Mesodermal cell (in vitro differentiated cells): ENCODE data around the gene PPEF2.

Source experiments
- H3K27ac ChIP-seq: 2 replicates; pipeline ENCODE4 v1.7.0; 2013; ENCODE audit warnings: mild to moderate bottlenecking, low read depth, low read length, moderate library complexity; ENCODE audit not compliant: severe bottlenecking
- H3K36me3 ChIP-seq: 2 replicates; pipeline ENCODE4 v1.7.1; 2013; ENCODE audit warnings: mild to moderate bottlenecking, low read length, moderate library complexity; ENCODE audit not compliant: control insufficient read depth, insufficient read depth
- H3K4me1 ChIP-seq: one replicate; pipeline ENCODE4 v1.7.1; 2013; ENCODE audit warnings: mild to moderate bottlenecking, low read length; ENCODE audit not compliant: insufficient read depth, control insufficient read depth, poor library complexity, severe bottlenecking
- H3K4me3 ChIP-seq: 2 replicates; pipeline ENCODE4 v1.7.0; 2013; ENCODE audit warnings: low read length, control low read depth, mild to moderate bottlenecking; ENCODE audit not compliant: insufficient read depth, poor library complexity, severe bottlenecking; ENCODE audit errors: extremely low read depth
- H3K9me3 ChIP-seq: 2 replicates; pipeline ENCODE4 v1.7.1; 2013; ENCODE audit warnings: mild to moderate bottlenecking, low read length, moderate library complexity; ENCODE audit not compliant: control insufficient read depth
- WGBS, 2 experiments: methylation state at CpG; one replicate each; pipeline ENCODE4 v1.1.5; 2013; ENCODE audit warnings: missing lambda C conversion rate in 2 of 2; ENCODE audit not compliant: insufficient coverage in 2 of 2; 5-methylcytosine and 5-hydroxymethylcytosine counted together

PPEF2 gene

GRCh38 chr4:75834095-75834771, 68.0 kb downstream of the PPEF2 start:
- no peaks in the 10 kb centered on the region for H3K9me3 ChIP-seq
- H3K36me3 ChIP-seq: no peaks in the 10 kb centered on the region
- H3K27ac ChIP-seq: no peak overlapping the region
- 80 to 100% methylated on average over 1 of the region's 1 CpG for WGBS, 2 experiments
- H3K4me3 ChIP-seq: no peak overlapping the region
- no peaks in the 10 kb centered on the region for H3K4me1 ChIP-seq

DNA sequence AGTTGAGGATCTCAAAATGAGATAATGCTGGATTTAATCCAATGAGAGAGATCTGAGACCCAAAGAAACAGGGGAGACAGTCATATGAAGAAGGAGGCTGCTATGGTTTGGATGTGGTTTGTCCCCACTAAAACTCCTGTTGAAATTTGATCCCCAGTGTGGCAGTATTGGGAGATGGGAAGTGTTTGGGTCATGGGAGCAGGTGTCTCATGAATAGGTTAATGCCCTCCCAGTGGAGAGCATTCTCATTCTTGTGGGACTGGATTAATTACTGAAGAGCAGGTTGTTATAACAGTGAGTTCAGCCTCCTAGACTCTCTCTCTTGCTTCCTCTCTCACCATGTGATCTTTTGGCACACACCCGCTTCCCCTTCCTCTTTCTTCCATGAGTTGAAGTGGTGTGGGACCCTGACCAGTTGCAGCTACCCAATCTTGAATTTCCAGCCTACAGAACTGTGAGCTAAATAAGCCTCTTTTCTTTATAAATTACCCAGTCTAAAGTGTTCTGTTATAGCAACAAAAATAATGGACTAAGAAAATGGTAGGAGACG, 70.3 kb downstream of the PPEF2 start:
- Histone ChIP-seq H3K4me1 (no peaks in the 10 kb centered on the region), H3K4me3 (no peak overlapping the region), H3K27ac (no peak overlapping the region), H3K36me3 (no peaks in the 10 kb centered on the region), H3K9me3 (no peaks in the 10 kb centered on the region)
- WGBS, 2 experiments: 86% methylated on average over 1 of the region's 2 CpGs; no CpG with 5 or more reads in 1 of the 2 experiments

DNA sequence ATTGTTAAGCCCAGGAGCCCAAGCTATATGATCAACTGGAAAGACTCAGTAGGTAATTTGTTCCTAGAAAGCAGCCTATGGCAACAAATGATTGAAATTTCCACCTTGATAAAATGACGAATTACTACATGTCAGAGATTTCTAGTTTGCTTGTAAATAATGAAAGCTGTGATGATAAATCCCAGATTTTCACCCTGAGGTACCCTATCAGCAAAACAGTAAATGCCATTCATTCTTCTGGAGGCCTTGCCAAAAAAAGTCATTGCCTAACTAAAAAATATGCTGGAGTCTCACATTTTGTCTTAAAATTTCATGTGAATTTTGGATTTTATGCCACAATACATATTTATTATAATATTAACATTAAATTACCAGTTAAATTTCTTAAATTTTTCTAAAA, 71.3 kb downstream of the PPEF2 start:
- Histone ChIP-seq H3K36me3 (no peaks in the 10 kb centered on the region), H3K4me1 (no peaks in the 10 kb centered on the region), H3K27ac (no peak overlapping the region), H3K9me3 (no peaks in the 10 kb centered on the region), H3K4me3 (no peak overlapping the region)
- WGBS, 2 experiments: no CpG with 5 or more reads among the region's 1 CpG

DNA sequence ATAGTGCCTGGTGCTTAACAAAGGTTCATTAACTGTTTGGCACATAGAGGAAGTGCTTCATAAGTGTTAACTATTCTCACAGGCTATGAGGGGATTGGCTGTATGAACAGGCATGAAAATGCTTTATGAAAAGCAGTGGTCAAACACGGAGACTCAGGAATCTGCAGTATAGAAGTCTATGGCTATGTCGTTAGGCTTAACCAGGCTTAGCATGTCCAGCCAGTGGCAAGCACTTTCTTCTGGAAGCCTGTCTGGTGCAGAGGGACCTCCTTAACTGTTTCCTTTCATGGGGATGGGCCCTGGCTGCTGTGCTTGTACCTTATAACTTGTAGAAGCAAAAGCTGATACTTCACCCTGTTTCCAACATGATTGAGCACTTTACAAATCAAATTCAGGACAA, 78.4 kb downstream of the PPEF2 start:
- no peak overlapping the region for H3K27ac ChIP-seq
- WGBS, 2 experiments: 78 to 81% methylated on average over 2 of the region's 2 CpGs
- no peaks in the 10 kb centered on the region for H3K4me1 ChIP-seq
- H3K9me3 ChIP-seq: no peaks in the 10 kb centered on the region
- no peaks in the 10 kb centered on the region for H3K36me3 ChIP-seq
- H3K4me3 ChIP-seq: no peak overlapping the region

DNA sequence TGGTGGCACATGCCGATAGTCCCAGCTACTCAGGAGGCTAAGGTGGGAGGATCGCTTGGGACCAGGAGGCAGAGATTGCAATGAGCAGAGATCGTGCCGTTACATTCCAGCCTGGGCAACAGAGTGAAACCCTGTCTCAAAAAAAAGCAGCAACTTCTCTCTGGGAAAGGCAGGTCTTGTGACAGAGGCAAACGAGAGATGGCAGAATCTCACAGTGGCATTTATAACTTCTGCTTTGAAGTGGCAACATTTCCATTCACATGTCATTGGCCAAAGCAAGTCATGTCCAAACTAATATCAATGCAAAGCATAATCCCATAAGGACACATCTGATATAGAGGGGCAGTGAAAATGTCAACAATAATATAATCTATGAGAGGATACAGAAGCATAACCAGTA, 79.8 kb downstream of the PPEF2 start:
- no peaks in the 10 kb centered on the region for H3K4me1 ChIP-seq
- no peak overlapping the region for H3K27ac ChIP-seq
- no peaks in the 10 kb centered on the region for H3K9me3 ChIP-seq
- no peak overlapping the region for H3K4me3 ChIP-seq
- 92 to 95% methylated on average over 5 of the region's 5 CpGs for WGBS, 2 experiments
- H3K36me3 ChIP-seq: no peaks in the 10 kb centered on the region

DNA sequence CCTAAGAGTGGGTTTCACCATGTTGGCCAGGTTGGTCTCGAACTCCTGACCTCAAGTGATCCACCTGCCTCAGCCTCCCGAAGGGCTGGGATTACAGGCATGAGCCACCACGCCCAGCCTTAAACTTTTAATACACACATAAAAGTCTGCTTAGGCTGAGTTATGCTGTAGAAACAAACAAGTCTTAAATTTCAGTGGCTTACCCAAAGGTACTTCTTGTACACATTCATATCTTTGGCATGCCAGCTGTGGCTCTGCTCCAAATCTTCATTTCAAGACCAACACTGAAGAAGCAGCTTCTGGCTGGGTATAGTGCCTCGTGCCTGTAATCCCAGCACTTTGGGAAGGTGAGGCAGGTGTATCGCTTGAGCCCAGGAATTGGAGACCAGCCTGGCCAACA, 80.3 kb downstream of the PPEF2 start:
- WGBS, 2 experiments: 61 to 92% methylated on average over 2 to 3 of the region's 5 CpGs
- H3K27ac ChIP-seq: no peak overlapping the region
- H3K36me3 ChIP-seq: no peaks in the 10 kb centered on the region
- no peak overlapping the region for H3K4me3 ChIP-seq
- no peaks in the 10 kb centered on the region for H3K9me3 ChIP-seq
- H3K4me1 ChIP-seq: no peaks in the 10 kb centered on the region

GRCh38 chr4:75821216-75821615, 81.0 kb downstream of the PPEF2 start:
- Histone ChIP-seq H3K36me3 (no peaks in the 10 kb centered on the region), H3K4me3 (no peak overlapping the region), H3K9me3 (no peaks in the 10 kb centered on the region), H3K27ac (no peak overlapping the region), H3K4me1 (no peaks in the 10 kb centered on the region)
- WGBS, 2 experiments: 100% methylated on average over 1 of the region's 3 CpGs; no CpG with 5 or more reads in 1 of the 2 experiments

DNA sequence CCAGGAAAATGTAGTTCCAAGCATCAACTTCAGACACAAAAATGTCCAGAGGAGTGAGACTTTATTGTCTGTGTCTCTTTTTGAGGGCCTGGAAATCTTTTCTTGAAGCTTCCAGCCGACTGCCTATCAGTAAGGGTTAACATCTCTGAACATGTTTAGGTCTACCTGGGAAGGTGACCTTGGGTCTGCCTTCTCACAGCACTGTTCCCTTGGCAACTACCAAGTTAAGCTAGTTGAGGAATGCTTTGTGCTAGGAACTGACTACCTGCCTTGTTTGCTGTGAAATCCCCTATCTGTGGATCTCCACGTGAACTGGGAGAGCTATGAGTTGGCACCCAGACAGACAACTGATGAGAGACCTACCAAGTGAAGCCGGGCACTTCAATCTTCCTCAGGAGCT, 81.6 kb downstream of the PPEF2 start:
- no peaks in the 10 kb centered on the region for H3K36me3 ChIP-seq
- H3K4me3 ChIP-seq: no peak overlapping the region
- no peaks in the 10 kb centered on the region for H3K4me1 ChIP-seq
- 80 to 89% methylated on average over 1 of the region's 3 CpGs for WGBS, 2 experiments
- no peaks in the 10 kb centered on the region for H3K9me3 ChIP-seq
- no peak overlapping the region for H3K27ac ChIP-seq

DNA sequence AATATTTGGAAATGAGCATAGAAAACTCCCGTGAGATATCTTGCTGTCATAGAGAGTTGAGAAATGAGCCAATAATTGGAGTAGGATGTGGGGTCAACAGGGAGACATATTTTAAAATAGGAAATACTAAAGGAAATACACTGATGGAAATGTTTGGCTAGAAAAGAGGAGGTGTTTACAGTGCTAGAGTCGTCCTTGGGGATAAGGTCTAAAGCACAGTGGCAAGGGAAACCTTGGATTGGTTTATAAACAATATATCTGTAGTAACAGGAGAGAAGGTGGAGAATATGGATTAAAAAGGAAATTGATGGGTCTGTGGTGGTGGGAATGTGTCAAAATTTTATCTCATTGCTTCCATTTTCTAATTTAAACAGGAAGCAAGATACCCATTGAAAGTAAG, 82.1 kb downstream of the PPEF2 start:
- no peak overlapping the region for H3K27ac ChIP-seq
- H3K9me3 ChIP-seq: no peaks in the 10 kb centered on the region
- H3K36me3 ChIP-seq: peaks cover under 1% of the 10 kb centered on the region
- H3K4me1 ChIP-seq: no peaks in the 10 kb centered on the region
- 78 to 100% methylated on average over 2 of the region's 2 CpGs for WGBS, 2 experiments
- no peak overlapping the region for H3K4me3 ChIP-seq

GRCh38 chr4:75819121-75819520, 83.1 kb downstream of the PPEF2 start:
- 0% methylated on average over 1 of the region's 4 CpGs; no CpG with 5 or more reads in 1 of the 2 experiments for WGBS, 2 experiments
- H3K36me3 ChIP-seq: peaks cover 12% of the 10 kb centered on the region
- no peak overlapping the region for H3K27ac ChIP-seq
- no peak overlapping the region for H3K4me3 ChIP-seq
- H3K4me1 ChIP-seq: no peaks in the 10 kb centered on the region
- no peaks in the 10 kb centered on the region for H3K9me3 ChIP-seq

DNA sequence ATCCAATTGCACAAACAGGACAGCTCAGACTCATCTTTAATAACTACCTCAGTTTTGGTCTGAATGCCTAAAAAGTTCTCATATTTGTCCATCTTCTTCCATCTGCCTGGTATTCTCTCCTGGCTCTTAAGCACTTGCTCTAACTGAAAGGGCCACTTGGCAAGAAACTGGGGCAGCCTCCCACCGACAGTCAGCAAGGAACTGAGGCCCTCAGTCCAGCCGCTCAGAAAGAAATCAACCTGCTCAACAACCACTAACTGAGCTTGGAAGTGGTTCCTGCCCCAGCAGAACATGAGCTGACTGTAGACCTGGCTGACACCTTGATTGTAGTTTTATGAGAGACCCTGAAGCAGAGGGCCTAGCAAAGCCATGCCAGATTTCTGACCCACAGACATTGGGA, 84.4 kb downstream of the PPEF2 start:
- Histone ChIP-seq H3K9me3 (no peaks in the 10 kb centered on the region), H3K4me3 (no peak overlapping the region), H3K27ac (no peak overlapping the region), H3K4me1 (no peaks in the 10 kb centered on the region), H3K36me3 (peaks cover 16% of the 10 kb centered on the region)
- WGBS, 2 experiments: 83% methylated on average over 1 of the region's 2 CpGs; no CpG with 5 or more reads in 1 of the 2 experiments
